ENCODE measurements around the gene DMXL1.
"Not testable (repeated sequence)": the region's sequence is repeated elsewhere in the genome, so short reads cannot be mapped to it uniquely, and the experiment has no call there.

The DMXL1 gene

GRCh38 chr5:119074419-119074818 lies 3.5 kb downstream of the DMXL1 start:
- Histone ChIP-seq H3K9ac (peak overlapping the region in 4 of 11 experiments; percentile 6 to 98 (median 31); a peak in 7 of 22 replicates), H3K27me3 (no peaks in the 10 kb centered on the region), H4K20me1 (peaks cover 0 to 70% (median 7%) of the 10 kb centered on the region in 11 experiments; a peak in 13 of 22 replicates), H3K9me3 (replicated peaks in 1 of 11) (no peaks in the 10 kb centered on the region), H3K4me1 (peaks cover 30 to 67% (median 34%) of the 10 kb centered on the region in 10 experiments), H3K27ac (peak overlapping the region in 3 of 11 experiments; percentile 20 to 31 (median 24); a peak in 3 of 22 replicates), H3K4me2 (peak overlapping the region; percentile 78 to 96 (median 83)), H3K4me3 (peak overlapping the region in 2 of 10 experiments; percentile 79 to 84; a peak in 3 of 20 replicates), H3K36me3 (peaks cover 0 to 4% (median 0%) of the 10 kb centered on the region in 11 experiments; a peak in 2 of 22 replicates)
- TF ChIP-seq Cebpa-rat (IDR thresholded peaks at IDR 0.05): no peak

GRCh38 chr5:119075269-119075668 lies 4.4 kb downstream of the DMXL1 start:
- Histone ChIP-seq H3K4me2 (peak overlapping the region in 2 of 11 experiments; percentile 78 to 96; a peak in 3 of 22 replicates), H3K4me1 (peaks cover 21 to 59% (median 27%) of the 10 kb centered on the region in 10 experiments), H4K20me1 (peaks cover 0 to 79% (median 8%) of the 10 kb centered on the region in 11 experiments; a peak in 13 of 22 replicates)
- not testable (repeated sequence) for H3K36me3 ChIP-seq; H3K4me3 ChIP-seq; H3K27ac ChIP-seq; H3K9ac ChIP-seq; H3K9me3 ChIP-seq (replicated peaks in 1 of 11); H3K27me3 ChIP-seq

- no peak overlapping the region for H3K27ac ChIP-seq
- no peaks in the 10 kb centered on the region for H3K27me3 ChIP-seq
- TF ChIP-seq Cebpa-rat (IDR thresholded peaks at IDR 0.05): no peak
- H3K9me3 ChIP-seq (replicated peaks in 1 of 11): no peaks in the 10 kb centered on the region
- no peak overlapping the region for H3K4me3 ChIP-seq
- H4K20me1 ChIP-seq: peaks cover 0 to 87% (median 8%) of the 10 kb centered on the region in 11 experiments; a peak in 14 of 22 replicates
- H3K9ac ChIP-seq: no peak overlapping the region
- peak overlapping the region in 1 of 11 experiments; percentile 12; a peak in 1 of 22 replicates for H3K4me2 ChIP-seq
- peaks cover 0 to 8% (median 0%) of the 10 kb centered on the region in 11 experiments; a peak in 3 of 22 replicates for H3K36me3 ChIP-seq
- peaks cover 21 to 59% (median 26%) of the 10 kb centered on the region in 10 experiments for H3K4me1 ChIP-seq
These were observed 5.2 kb downstream of the DMXL1 start for GRCh38 chr5:119076080-119076479.

GRCh38 chr5:119077444-119077843 lies 6.6 kb downstream of the DMXL1 start:
- Histone ChIP-seq H3K4me3 (no peak overlapping the region), H3K9me3 (replicated peaks in 1 of 11) (no peaks in the 10 kb centered on the region), H3K4me2 (no peak overlapping the region), H3K4me1 (peaks cover 20 to 57% (median 23%) of the 10 kb centered on the region in 10 experiments), H3K36me3 (peaks cover 0 to 19% (median 3%) of the 10 kb centered on the region in 11 experiments; a peak in 8 of 22 replicates), H4K20me1 (peaks cover 0 to 98% (median 9%) of the 10 kb centered on the region in 11 experiments; a peak in 14 of 22 replicates), H3K9ac (no peak overlapping the region), H3K27ac (no peak overlapping the region), H3K27me3 (no peaks in the 10 kb centered on the region)
- no peak for TF ChIP-seq Cebpa-rat (IDR thresholded peaks at IDR 0.05)

- no peak overlapping the region for H3K4me2 ChIP-seq
- H4K20me1 ChIP-seq: peaks cover 0 to 98% (median 9%) of the 10 kb centered on the region in 11 experiments; a peak in 14 of 22 replicates
- no peak for TF ChIP-seq Cebpa-rat (IDR thresholded peaks at IDR 0.05)
- H3K27me3 ChIP-seq: no peaks in the 10 kb centered on the region
- peaks cover 0 to 5% (median 0%) of the 10 kb centered on the region in 11 experiments; a peak in 2 of 22 replicates for H3K9me3 ChIP-seq (replicated peaks in 1 of 11)
- H3K4me3 ChIP-seq: no peak overlapping the region
- H3K4me1 ChIP-seq: peaks cover 12 to 49% (median 15%) of the 10 kb centered on the region in 10 experiments
- no peak overlapping the region for H3K27ac ChIP-seq
- no peak overlapping the region for H3K9ac ChIP-seq
- H3K36me3 ChIP-seq: peaks cover 0 to 27% (median 9%) of the 10 kb centered on the region in 11 experiments; a peak in 14 of 22 replicates
These were observed 7.4 kb downstream of the DMXL1 start for GRCh38 chr5:119078071-119078846.

- peaks cover 0 to 99% (median 9%) of the 10 kb centered on the region in 11 experiments; a peak in 14 of 22 replicates for H4K20me1 ChIP-seq
- peaks cover 8 to 47% (median 9%) of the 10 kb centered on the region in 10 experiments; a peak in 19 of 20 replicates for H3K4me1 ChIP-seq
These were observed 8.0 kb downstream of the DMXL1 start for GRCh38 chr5:119078861-119079260.

GRCh38 chr5:119079318-119079921 lies 8.5 kb downstream of the DMXL1 start:
- peaks cover 0 to 99% (median 8%) of the 10 kb centered on the region in 11 experiments; a peak in 14 of 22 replicates for H4K20me1 ChIP-seq
- peaks cover 0 to 11% (median 1%) of the 10 kb centered on the region in 11 experiments; a peak in 5 of 22 replicates for H3K9me3 ChIP-seq (replicated peaks in 1 of 11)
- H3K36me3 ChIP-seq: peaks cover under 1 to 38% (median 16%) of the 10 kb centered on the region in 11 experiments; a peak in 18 of 22 replicates
- TF ChIP-seq Cebpa-rat (IDR thresholded peaks at IDR 0.05): no peak
- H3K4me3 ChIP-seq: no peak overlapping the region
- H3K27ac ChIP-seq: no peak overlapping the region
- no peaks in the 10 kb centered on the region for H3K27me3 ChIP-seq
- no peak overlapping the region for H3K9ac ChIP-seq
- H3K4me2 ChIP-seq: no peak overlapping the region
- H3K4me1 ChIP-seq: peaks cover 2 to 41% (median 4%) of the 10 kb centered on the region in 10 experiments; a peak in 16 of 20 replicates

More at GRCh38 chr5:119078861-119079260, 8.0 kb downstream of the DMXL1 start:
- Histone ChIP-seq H3K9me3 (replicated peaks in 1 of 11) (peaks cover 0 to 8% (median 0%) of the 10 kb centered on the region in 11 experiments; a peak in 4 of 22 replicates), H3K4me2 (no peak overlapping the region), H3K4me3 (no peak overlapping the region), H3K36me3 (peaks cover 0 to 33% (median 12%) of the 10 kb centered on the region in 11 experiments; a peak in 17 of 22 replicates), H3K27me3 (no peaks in the 10 kb centered on the region), H3K27ac (no peak overlapping the region), H3K9ac (no peak overlapping the region)
- no peak for TF ChIP-seq Cebpa-rat (IDR thresholded peaks at IDR 0.05)

- no peak overlapping the region for H3K9ac ChIP-seq
- peaks cover 0 to 98% (median 7%) of the 10 kb centered on the region in 11 experiments; a peak in 14 of 22 replicates for H4K20me1 ChIP-seq
- no peak overlapping the region for H3K4me2 ChIP-seq
- H3K36me3 ChIP-seq: peaks cover 12 to 54% (median 20%) of the 10 kb centered on the region in 11 experiments; a peak in 18 of 22 replicates
- no peak overlapping the region for H3K4me3 ChIP-seq
- TF ChIP-seq Cebpa-rat (IDR thresholded peaks at IDR 0.05): no peak
- H3K9me3 ChIP-seq (replicated peaks in 1 of 11): peaks cover 2 to 27% (median 11%) of the 10 kb centered on the region in 11 experiments; a peak in 17 of 22 replicates
- H3K4me1 ChIP-seq: peaks cover 0 to 27% (median 0%) of the 10 kb centered on the region in 10 experiments; a peak in 3 of 20 replicates
- H3K27me3 ChIP-seq: no peaks in the 10 kb centered on the region
- no peak overlapping the region for H3K27ac ChIP-seq
These were observed 10.0 kb downstream of the DMXL1 start for GRCh38 chr5:119080936-119081335.
